Measurements from ENCODE around the gene LRRC56. TPM values are rescaled to one million over a fixed set of nuclear protein-coding genes. Genes with fewer than 3 reads are reported as not detected.

LRRC56 gene
- total RNA-seq, 1 experiment from 2014 or later = 3.4 TPM

GRCh38 chr11:539971-540481, 2.7 kb downstream of the LRRC56 start:
- no CpG with 5 or more reads among the region's 8 CpGs for WGBS (ENCODE audit: extremely low coverage, insufficient read length, low lambda C conversion rate)
- H2AK5ac ChIP-seq (ENCODE audit: insufficient read length, low read length) = no peak overlapping the region
- H3K14ac ChIP-seq (ENCODE audit: insufficient read depth, low read length) = peak overlapping the region; percentile 10; the same call in 1 of the 2 replicates
- no peak overlapping the region for H4K5ac ChIP-seq (ENCODE audit: insufficient read length, low read depth, low read length)
- H3K4ac ChIP-seq (ENCODE audit: low read depth, low read length) = no peak overlapping the region
- no peak overlapping the region for H2BK120ac ChIP-seq (ENCODE audit: low read depth, low read length, poor library complexity, severe bottlenecking)
- H3K9me3 Mint-ChIP-seq = peaks cover 0 to 4% of the 10 kb centered on the region in 2 experiments; a peak in 2 of 5 replicates
- H3K56ac ChIP-seq (ENCODE audit: insufficient read length, low read depth, low read length) = no peak overlapping the region
- H3K27ac ChIP-seq (ENCODE audit: insufficient read length, low read depth, low read length) = no peak overlapping the region
- no peaks in the 10 kb centered on the region for H3K79me1 ChIP-seq (ENCODE audit: insufficient read depth, low read depth, low read length, poor library complexity, severe bottlenecking)
- H3K27me3 ChIP-seq (ENCODE audit: insufficient read depth, low read length) = no peaks in the 10 kb centered on the region
- DNase-seq = no peak
- H3K23me2 ChIP-seq (ENCODE audit: insufficient read length, low read depth, low read length, poor library complexity, severe bottlenecking) = peaks cover 15% of the 10 kb centered on the region
- no peak overlapping the region for H4K8ac ChIP-seq (replicated peaks; ENCODE audit: insufficient read length, low read depth, low read length)
- no peaks in the 10 kb centered on the region for H3K79me2 ChIP-seq (ENCODE audit: insufficient read depth, low read length)
- no peak overlapping the region for H2BK5ac ChIP-seq (ENCODE audit: insufficient read length, low read length)
- peaks cover 9 to 13% of the 10 kb centered on the region in 2 experiments; a peak in 3 of 4 replicates for H3K4me1 Mint-ChIP-seq
- H3K36me3 Mint-ChIP-seq (ENCODE audit: insufficient read depth in 1 of 3, low read depth in 3 of 3) = peaks cover 2 to 7% (median 5%) of the 10 kb centered on the region in 3 experiments; a peak in 5 of 7 replicates
- H3K9ac ChIP-seq (ENCODE audit: extremely low read depth, insufficient read length, low read length) = no peak overlapping the region
- no peak overlapping the region for H2AFZ ChIP-seq (ENCODE audit: low read length)
- H3K4me2 ChIP-seq (ENCODE audit: insufficient read depth, insufficient read length, low read length) = no peak overlapping the region
- H4K91ac ChIP-seq (ENCODE audit: insufficient read length, low read depth, low read length) = no peak overlapping the region
- H2BK15ac ChIP-seq (ENCODE audit: low read depth, low read length) = no peak overlapping the region
- no peak overlapping the region for H3T11ph ChIP-seq (ENCODE audit: low read length)
- no peak overlapping the region for H2BK12ac ChIP-seq (ENCODE audit: insufficient read length, low read depth, low read length)
- peaks cover 16% of the 10 kb centered on the region for H3K27me3 Mint-ChIP-seq (ENCODE audit: low read depth)
- H3K27ac Mint-ChIP-seq = no peak overlapping the region
- no peak overlapping the region for H3K18ac ChIP-seq (ENCODE audit: insufficient read length, low read depth, low read length)
- H3K23ac ChIP-seq (ENCODE audit: insufficient read length, low read depth, low read length) = no peak overlapping the region
- no peak overlapping the region for H3K4me3 Mint-ChIP-seq
- no peak overlapping the region for H2BK20ac ChIP-seq (ENCODE audit: low read depth, low read length, poor library complexity, severe bottlenecking)
- TF ChIP-seq CTCF (conservative IDR thresholded peaks at IDR 0.05) = no peak
- no peaks in the 10 kb centered on the region for H3K4me1 ChIP-seq (ENCODE audit: insufficient read depth, low read length)
- no peaks in the 10 kb centered on the region for H4K20me1 ChIP-seq (ENCODE audit: control insufficient read depth, insufficient read depth, insufficient read length)
- no peaks in the 10 kb centered on the region for H3K9me3 ChIP-seq (ENCODE audit: control insufficient read depth, low read depth, low read length)
